OCI-LY7 (cell line): ENCODE results near the gene RBM23. TPM values are rescaled to one million over a fixed set of nuclear protein-coding genes. Genes with fewer than 3 reads are reported as not detected.
A peak's percentile ranks its signal among the peaks of the same experiment; 100 is the strongest.

Experiments
- BruUV-seq: library from RNA; stranded (reverse); fragments of 400-500 nt; replicated peaks from 2 replicates; lab custom pipeline; 2021; lab: Mats Ljungman, UMichigan
- CTCF ChIA-PET: fragments of 300-600 bp; sonication (Branson Sonifier 250); formaldehyde crosslinking; loops from one replicate; lab custom pipeline; 2022; ENCODE audit warnings: antibody characterized with exemption; ENCODE audit not compliant: unreplicated experiment; lab: Charles Lee
- POLR2A ChIA-PET: fragments of 300-600 bp; sonication (Branson Sonifier 250); formaldehyde crosslinking; loops from one replicate; lab custom pipeline; 2022; ENCODE audit warnings: antibody characterized with exemption; lab: Charles Lee
- DNase-seq: peaks from one replicate; pipeline ENCODE4 v3.0.0-alpha.2; 2015; ENCODE audit warnings: low spot score
- H2AFZ ChIP-seq: fragments of 200-600 bp; sonication (generic), shearing (Covaris generic); 2 replicates; pipeline ENCODE4 v1.6.1; 2014; ENCODE audit warnings: mild to moderate bottlenecking, antibody characterized with exemption, low read length, moderate library complexity
- H3K27ac ChIP-seq: fragments of 200-600 bp; sonication (generic); 2 replicates; pipeline ENCODE4 v1.5.1; 2014; ENCODE audit warnings: mixed run types, low read depth, mild to moderate bottlenecking, moderate library complexity, low read length, inconsistent platforms; ENCODE audit not compliant: poor library complexity, severe bottlenecking
- H3K36me3 ChIP-seq: fragments of 200-600 bp; sonication (generic); 2 replicates; pipeline ENCODE4 v1.6.1; 2014; ENCODE audit warnings: mild to moderate bottlenecking, antibody characterized with exemption, low read length, moderate library complexity, mixed read lengths; ENCODE audit not compliant: insufficient read depth
- H3K4me1 ChIP-seq: fragments of 200-600 bp; sonication (generic); 2 replicates; pipeline ENCODE4 v1.5.1; 2014; ENCODE audit warnings: mild to moderate bottlenecking, low read length; ENCODE audit not compliant: insufficient read depth, poor library complexity, severe bottlenecking
- H3K4me2 ChIP-seq: fragments of 200-600 bp; sonication (generic); 2 replicates; pipeline ENCODE4 v1.6.1; 2014; ENCODE audit warnings: mild to moderate bottlenecking, low read length
- H3K4me3 ChIP-seq: fragments of 200-600 bp; sonication (generic); 2 replicates; pipeline ENCODE4 v1.5.1; 2014; ENCODE audit warnings: mild to moderate bottlenecking, low read depth, low read length; ENCODE audit not compliant: poor library complexity, severe bottlenecking
- H3K79me2 ChIP-seq: fragments of 200-600 bp; sonication (generic); 2 replicates; pipeline ENCODE4 v1.6.1; 2016; ENCODE audit warnings: low read depth, mild to moderate bottlenecking, low read length, moderate library complexity, mixed read lengths; ENCODE audit not compliant: insufficient read depth
- H3K9me2 ChIP-seq: fragments of 200-600 bp; sonication (generic); 2 replicates; pipeline ENCODE4 v1.6.1; 2016; ENCODE audit warnings: mild to moderate bottlenecking, low read length, mixed read lengths; ENCODE audit not compliant: insufficient read depth
- H3K9me3 ChIP-seq: fragments of 200-600 bp; sonication (generic); 2 replicates; pipeline ENCODE4 v1.6.1; 2014; ENCODE audit warnings: mild to moderate bottlenecking, mixed run types, low read length, mixed read lengths
- H4K20me1 ChIP-seq: fragments of 200-600 bp; sonication (generic); 2 replicates; pipeline ENCODE4 v1.6.1; 2014; ENCODE audit warnings: mild to moderate bottlenecking, antibody characterized with exemption, low read length, moderate library complexity, mixed read lengths; ENCODE audit not compliant: insufficient read depth
- CTCF ChIP-seq: fragments of 200-600 bp; sonication (generic); conservative IDR thresholded peaks from 2 replicates; pipeline ENCODE4 v1.5.1; 2014; ENCODE audit warnings: mild to moderate bottlenecking, antibody characterized with exemption, low read length, moderate library complexity, mixed read lengths
- EZH2phosphoT487 ChIP-seq: fragments of 200-600 bp; sonication (generic); IDR thresholded peaks from 2 replicates; pipeline ENCODE4 v1.6.1; 2018; ENCODE audit warnings: low read depth, borderline replicate concordance, mild to moderate bottlenecking, mixed run types, antibody characterized with exemption, low read length, moderate library complexity, mixed read lengths
- intact Hi-C: fragments of 100-400 bp; cut with micrococcal nuclease; formaldehyde crosslinking; loops from one replicate; pipeline ENCODE4 v1.10.0; 2022; ENCODE audit not compliant: unreplicated experiment
- total RNA-seq, 2 experiments: library from RNA; depleted of rRNA in 1 of 2; stranded (reverse); fragments of >200 nt in 1 of 2; shearing (Covaris generic) in 1 of 2; gene quantifications; 2 replicates each; pipeline ENCODE4 v1.2.3, GENCODE V29; 2014 to 2022

The RBM23 gene
- total RNA-seq, 2 experiments from 2014 or later = 81.0 to 90.1 TPM

GRCh38 chr14:22885975-22886374 lies 33.0 kb downstream of the RBM23 start:
- Histone ChIP-seq H3K4me2 (peak overlapping the region; percentile 79), H2AFZ (peak overlapping the region; percentile 43; the same call in 1 of the 2 replicates), H3K9me2 (no peaks in the 10 kb centered on the region), H3K9me3 (no peaks in the 10 kb centered on the region), H4K20me1 (no peaks in the 10 kb centered on the region), H3K79me2 (no peaks in the 10 kb centered on the region), H3K4me1 (peaks cover 84% of the 10 kb centered on the region), H3K4me3 (peak overlapping the region; percentile 71), H3K27ac (peak overlapping the region; percentile 96), H3K36me3 (no peaks in the 10 kb centered on the region)
- intact Hi-C loops = loop anchor here (5.0 kb wide), 2 partner anchors 74 to 964 kb away; no protein-coding TSS in a partner anchor
- BruUV-seq = no TSS peak
- DNase-seq = no peak
- TF ChIP-seq EZH2phosphoT487 = no peak
- no peak for TF ChIP-seq CTCF
- POLR2A ChIA-PET = interaction anchor here (0.6 to 7.6 kb wide), 4 partner anchors 13 to 449 kb away, joined by 3 to 65 read pairs (median 4); partner anchors contain the start of genes LRP10 and RBM23
- CTCF ChIA-PET = interaction anchor here (1.2 to 2.0 kb wide), 2 partner anchors 13 to 14 kb away, joined by 3 to 5 read pairs; no protein-coding TSS in a partner anchor

DNA sequence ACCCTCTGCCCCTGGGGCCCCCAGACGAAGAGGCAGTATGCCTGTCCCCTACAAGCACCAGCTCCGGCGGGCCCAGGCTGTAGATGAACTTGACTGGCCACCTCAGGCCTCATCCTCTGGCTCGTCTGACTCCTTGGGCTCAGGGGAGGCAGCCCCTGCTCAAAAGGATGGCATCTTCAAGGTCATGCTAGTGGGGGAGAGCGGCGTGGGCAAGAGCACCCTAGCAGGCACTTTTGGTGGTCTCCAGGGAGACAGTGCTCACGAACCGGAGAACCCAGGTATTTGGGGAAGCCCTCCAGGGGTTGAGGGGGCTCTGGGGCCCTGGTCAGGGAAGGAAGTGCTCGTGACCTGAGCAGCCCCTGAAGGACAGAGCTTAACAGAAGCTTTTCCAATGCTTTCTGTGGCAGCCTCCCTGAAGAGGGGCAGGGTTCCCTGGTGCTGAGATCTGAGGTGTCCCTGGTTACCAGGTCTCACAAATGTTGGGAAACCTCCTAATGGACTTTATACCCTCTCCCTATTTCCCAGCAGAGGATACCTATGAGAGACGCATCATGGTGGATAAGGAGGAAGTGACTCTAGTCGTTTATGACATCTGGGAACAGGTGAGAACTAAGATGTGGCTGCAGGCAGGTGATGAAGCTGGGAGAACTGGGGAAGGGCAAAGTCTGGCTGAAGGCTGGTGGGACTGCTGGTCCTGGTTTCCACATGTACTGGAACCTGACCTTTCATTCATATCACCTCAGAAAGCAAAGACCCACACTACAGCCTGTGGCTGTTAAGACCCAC lies 34.0 kb downstream of the RBM23 start:
- no peaks in the 10 kb centered on the region for H3K9me3 ChIP-seq
- no peak overlapping the region for H3K27ac ChIP-seq
- ChIA-PET POLR2A (interaction anchor here (0.6 to 7.6 kb wide), 7 partner anchors 8 to 236 kb away, joined by 3 to 65 read pairs (median 5); partner anchors contain the start of genes LRP10, OXA1L and RBM23), CTCF (interaction anchor here (0.8 to 2.0 kb wide), 3 partner anchors 12 to 13 kb away, joined by 3 to 6 read pairs (median 5); partner anchors contain the start of gene LRP10)
- H3K4me2 ChIP-seq = peak overlapping the region; percentile 79
- TF ChIP-seq CTCF = no peak
- no peak for TF ChIP-seq EZH2phosphoT487
- no peak for DNase-seq
- no TSS peak for BruUV-seq
- no peaks in the 10 kb centered on the region for H3K79me2 ChIP-seq
- no peak overlapping the region for H3K4me3 ChIP-seq
- H3K4me1 ChIP-seq = peaks cover 76% of the 10 kb centered on the region
- no peaks in the 10 kb centered on the region for H3K9me2 ChIP-seq
- no peaks in the 10 kb centered on the region for H4K20me1 ChIP-seq
- no peak overlapping the region for H2AFZ ChIP-seq
- intact Hi-C loops = loop anchor here (5.0 kb wide), 2 partner anchors 73 to 963 kb away; no protein-coding TSS in a partner anchor
- H3K36me3 ChIP-seq = no peaks in the 10 kb centered on the region
